Measurements from ENCODE around the gene KCNQ1.

The KCNQ1 gene

DNA sequence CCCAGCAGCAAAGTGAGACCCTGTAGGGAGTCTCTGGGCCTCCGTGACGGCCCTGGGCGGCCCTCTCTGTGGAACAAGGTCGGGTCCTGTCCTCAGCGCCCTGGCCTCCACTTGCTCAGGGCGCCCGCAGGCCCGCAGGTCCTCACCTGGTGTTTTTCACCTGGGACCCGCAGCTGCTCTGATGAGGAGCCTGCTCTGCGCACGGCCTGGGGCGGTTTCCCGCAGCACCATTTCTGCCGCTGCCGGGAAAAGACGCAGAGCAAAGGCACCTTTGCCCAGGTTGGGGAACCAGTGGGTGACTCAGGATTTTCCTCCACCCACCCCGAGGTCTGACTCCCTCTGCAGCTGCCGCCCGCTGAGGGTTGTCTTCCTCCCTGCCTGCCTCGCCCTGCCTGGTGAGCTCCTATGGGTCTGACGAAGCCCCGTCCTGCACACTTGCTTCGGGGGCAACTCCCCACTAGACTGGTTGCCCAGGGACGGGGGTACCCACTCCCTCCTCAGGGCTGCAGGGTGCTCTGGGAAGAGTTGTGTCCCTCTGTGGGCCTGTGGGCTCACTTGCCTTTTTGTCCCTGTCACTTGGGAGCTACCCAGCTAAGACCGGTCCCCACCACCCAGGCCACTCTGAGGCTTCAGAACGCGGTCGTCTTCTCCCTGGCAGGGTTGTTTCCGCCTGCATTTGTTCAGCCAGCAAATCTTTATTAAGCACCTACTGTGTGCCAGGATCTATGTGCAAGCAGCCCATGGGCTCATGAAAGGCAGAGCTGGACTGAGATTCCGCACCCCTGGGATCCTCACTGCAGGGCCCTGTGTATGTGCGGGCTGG, 89.5 kb downstream of the KCNQ1 start:
- DNase-seq (ENCODE audit: low read depth in 2 of 3, low spot score in 1 of 3): no peak

DNA sequence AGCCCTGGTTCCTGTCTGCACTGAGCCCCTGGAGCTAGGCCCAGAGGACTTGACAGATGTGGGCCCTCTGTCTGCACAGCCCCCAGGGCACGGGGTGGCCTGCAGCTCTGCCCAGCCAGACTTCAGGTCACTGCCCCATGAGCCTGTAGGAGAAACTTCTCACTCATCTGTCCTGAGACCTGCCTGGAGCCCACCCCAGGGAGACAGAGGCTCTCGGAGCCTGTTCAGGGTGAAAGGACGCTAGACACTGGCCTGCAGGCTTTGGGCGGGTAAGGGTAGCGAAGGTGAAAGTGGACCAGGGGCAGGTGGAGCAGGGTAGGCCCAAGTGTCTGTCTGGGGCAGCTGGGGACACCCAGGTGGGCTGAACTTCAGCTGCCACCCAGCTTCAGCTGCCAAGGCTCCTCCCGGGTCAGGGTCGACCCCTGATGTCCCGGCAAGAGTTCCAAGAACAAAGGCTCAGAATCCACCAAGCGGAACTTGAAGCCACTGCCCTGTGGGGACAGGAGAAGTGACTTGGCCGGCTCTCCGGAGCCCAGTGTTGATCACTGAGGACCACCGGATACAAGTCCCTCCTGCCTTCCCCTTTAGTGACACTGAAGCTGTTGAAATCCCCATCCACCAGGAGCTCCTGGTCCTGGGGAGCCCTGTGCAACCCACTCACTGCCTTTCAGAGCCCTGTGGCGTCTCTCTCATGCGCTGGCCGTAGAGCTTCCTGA, 90.3 kb downstream of the KCNQ1 start:
- DNase-seq (ENCODE audit: low read depth in 2 of 3, low spot score in 1 of 3): no peak

DNA sequence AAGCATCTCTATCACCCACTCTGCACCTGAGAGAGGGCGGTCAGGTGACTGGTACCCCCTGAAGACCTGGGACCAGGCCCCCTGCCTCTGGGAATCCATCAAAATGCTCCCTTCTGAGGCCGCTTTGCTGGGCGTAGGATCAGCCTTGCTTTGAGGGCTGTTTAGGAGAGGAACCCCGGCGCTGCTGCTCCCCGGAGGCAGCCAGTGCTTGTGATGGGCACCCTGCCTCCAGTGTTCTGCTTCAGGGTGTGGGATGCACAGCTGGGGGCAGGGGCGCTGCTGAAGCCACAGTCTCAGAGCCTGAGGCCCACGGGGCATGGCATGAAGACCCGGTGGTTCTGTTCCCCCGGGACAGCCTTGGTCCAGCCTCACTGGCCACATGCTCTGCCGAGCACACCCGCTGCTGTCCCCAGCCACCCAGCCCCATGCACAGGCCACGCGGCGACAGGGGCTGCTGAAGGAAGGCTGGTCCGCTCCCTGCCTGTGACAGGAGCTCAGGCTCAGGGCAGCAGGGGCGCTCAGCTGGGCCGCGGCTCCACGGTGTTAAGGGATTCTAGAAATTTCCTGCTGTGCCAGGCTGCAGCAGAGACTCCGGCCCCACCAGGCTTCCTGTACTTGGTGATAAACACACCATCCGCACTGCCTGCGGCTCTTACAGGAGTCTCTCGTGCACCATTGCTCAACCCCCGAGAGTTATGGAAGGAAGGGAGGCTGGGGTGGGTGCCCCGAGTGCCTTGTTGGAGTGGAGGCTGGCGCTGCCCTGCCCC, 91.0 kb downstream of the KCNQ1 start:
- no peak for DNase-seq (ENCODE audit: low read depth in 2 of 3, low spot score in 1 of 3)

GRCh38 chr11:2536440-2536989, 91.7 kb downstream of the KCNQ1 start:
- no peak for DNase-seq (ENCODE audit: low read depth in 2 of 3, low spot score in 1 of 3)

- no peak for DNase-seq (ENCODE audit: low read depth in 2 of 3, low spot score in 1 of 3)
These were observed 92.3 kb downstream of the KCNQ1 start for GRCh38 chr11:2537010-2537705.

- no peak for DNase-seq (ENCODE audit: low read depth in 2 of 3, low spot score in 1 of 3)
These were observed 93.3 kb downstream of the KCNQ1 start for GRCh38 chr11:2537896-2538724.

DNA sequence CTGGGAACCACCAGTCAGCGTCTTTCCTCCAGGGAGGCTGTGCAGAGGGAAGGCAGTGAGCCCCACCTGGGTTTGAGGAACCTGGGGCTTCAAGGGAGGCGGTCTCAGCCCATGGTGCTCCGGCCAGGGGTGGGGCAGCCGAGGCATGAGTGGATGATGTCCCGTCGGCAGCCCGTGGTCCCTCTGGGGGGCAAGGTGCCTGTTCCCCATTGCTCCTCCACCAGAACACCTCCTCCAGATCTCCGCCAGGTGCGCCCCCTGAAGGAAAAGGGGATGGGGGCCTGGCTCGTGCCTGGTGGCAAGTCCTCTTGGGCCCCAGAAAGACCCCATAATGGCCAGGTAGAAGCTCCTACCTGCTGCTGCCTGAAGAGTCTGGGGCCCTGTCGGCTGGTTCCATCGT, 94.1 kb downstream of the KCNQ1 start:
- DNase-seq (ENCODE audit: low read depth in 2 of 3, low spot score in 1 of 3): no peak

GRCh38 chr11:2539371-2540222, 94.8 kb downstream of the KCNQ1 start:
- no peak for DNase-seq (ENCODE audit: low read depth in 2 of 3, low spot score in 1 of 3)

DNA sequence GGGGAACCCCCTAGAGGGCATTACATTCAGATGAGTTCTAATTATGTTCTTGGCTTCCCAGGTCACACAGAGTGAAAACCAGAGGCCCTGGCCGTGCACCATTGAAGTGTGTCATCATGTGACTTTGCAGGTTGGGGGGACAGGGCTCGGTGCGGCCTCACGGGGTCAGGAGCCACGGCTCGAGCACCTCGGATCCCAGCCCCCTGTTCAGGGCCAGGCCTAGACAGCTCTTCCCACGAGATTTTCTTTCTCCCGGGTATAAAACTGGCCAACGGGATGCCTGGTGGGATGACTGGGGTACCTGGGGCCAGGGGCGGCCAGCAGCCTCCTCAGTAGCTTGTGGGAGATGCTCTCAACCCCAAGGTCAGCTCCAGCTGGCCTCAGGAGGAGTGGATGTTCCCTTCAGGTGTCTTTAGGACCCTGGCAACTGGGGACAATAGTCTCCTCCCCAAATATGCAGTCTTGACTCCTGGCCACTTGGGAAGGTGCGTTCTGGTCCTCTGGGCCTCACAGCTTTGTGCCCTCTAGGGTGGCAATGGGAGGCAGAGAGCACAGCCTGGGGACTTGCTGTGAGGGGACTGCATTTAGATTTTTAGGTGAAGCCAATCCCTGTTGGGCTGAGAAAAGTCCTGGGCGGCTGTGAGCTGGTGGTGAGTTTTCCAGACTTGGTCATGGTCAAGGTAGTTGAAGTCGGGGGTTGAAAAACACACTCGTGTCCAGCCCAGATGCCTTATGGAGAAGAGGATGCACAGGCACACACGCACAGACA, 95.6 kb downstream of the KCNQ1 start:
- DNase-seq (ENCODE audit: low read depth in 2 of 3, low spot score in 1 of 3): no peak

DNA sequence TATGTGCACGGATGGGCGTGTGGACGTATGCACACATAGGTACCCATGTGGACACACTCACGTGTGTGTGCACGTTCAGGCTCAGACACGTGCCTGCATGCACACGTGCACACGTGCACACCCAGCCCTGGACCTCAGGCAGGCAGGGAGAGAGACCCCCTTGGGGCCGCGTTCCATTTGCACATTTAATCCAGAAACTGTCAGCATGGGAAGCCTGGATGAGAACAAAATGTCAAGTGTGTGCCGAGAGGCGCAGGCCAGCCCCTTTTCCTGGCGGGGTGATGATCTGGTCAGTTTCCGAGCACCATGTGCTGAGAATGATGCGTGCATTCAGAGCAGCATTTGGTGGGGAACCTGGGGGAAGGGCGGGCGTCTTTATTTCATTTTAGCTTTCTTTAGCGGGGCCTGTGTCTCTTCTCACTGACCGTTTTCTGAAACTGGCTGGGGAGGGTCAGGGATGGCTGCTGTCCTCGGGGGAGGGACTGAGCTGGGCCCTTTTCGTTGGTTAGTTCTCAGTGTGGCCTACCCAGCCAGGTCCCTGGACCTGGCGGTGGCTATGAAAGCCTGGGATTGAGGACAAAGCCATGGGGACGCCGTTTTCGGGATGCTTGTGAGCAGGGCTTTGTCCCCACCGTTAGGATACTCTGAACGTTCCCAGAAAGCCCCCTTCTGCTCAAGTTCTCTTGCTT, 96.3 kb downstream of the KCNQ1 start:
- DNase-seq (ENCODE audit: low read depth in 2 of 3, low spot score in 1 of 3): no peak

DNA sequence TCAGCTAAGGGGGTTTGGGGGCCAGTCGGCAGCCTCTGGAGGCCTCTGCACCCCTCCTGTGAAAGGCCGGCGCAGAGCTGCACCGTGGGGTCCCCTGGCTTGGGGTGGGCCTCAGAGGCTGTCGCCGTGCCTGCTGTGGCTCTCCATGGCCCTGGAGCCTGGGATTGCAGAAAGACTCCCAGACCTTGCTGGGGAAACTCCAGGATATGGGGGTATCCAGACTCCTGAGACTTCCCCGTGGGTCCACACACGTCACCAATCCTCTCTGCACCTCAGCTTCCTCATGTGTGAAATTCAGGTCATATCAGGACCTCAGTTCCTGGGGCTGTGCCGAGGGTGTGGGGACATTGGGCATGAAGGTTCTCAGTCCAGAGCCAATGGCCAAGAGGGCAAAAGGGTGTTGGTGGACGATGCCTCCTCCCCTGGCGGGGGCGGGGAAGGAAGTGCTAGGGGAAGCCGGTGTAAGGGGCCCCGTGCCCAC, 97.1 kb downstream of the KCNQ1 start:
- no peak for DNase-seq (ENCODE audit: low read depth in 2 of 3, low spot score in 1 of 3)

DNA sequence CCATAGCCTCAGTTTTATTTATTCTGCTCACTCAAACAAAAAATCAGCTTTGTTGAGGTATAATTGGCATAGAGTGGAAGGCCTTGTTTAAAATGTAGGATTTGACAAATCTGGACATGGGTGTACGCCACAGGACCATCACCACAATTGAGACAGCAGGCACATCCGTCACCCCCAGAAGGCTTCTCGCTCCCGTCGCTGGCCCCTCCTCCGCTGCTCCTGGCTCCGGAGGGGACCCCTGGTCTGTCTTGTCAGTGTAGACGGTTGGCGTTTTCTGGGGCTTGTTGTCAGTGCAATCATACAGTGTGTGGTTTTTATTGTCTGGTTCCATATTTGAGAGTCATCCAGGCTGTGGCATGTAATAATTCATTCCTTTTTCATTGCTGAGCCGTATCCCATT, 97.6 kb downstream of the KCNQ1 start:
- no peak for DNase-seq (ENCODE audit: low read depth in 2 of 3, low spot score in 1 of 3)

- DNase-seq (ENCODE audit: low read depth in 2 of 3, low spot score in 1 of 3): no peak
These were observed 103.0 kb downstream of the KCNQ1 start for GRCh38 chr11:2547806-2548205.

GRCh38 chr11:2548596-2548995, 103.8 kb downstream of the KCNQ1 start:
- no peak for DNase-seq (ENCODE audit: low read depth in 2 of 3, low spot score in 1 of 3)

- no peak for DNase-seq (ENCODE audit: low read depth in 2 of 3, low spot score in 1 of 3)
These were observed 104.3 kb downstream of the KCNQ1 start for GRCh38 chr11:2549080-2549479.

- DNase-seq (ENCODE audit: low read depth in 2 of 3, low spot score in 1 of 3): no peak
These were observed 104.7 kb downstream of the KCNQ1 start for GRCh38 chr11:2549491-2549875.

DNA sequence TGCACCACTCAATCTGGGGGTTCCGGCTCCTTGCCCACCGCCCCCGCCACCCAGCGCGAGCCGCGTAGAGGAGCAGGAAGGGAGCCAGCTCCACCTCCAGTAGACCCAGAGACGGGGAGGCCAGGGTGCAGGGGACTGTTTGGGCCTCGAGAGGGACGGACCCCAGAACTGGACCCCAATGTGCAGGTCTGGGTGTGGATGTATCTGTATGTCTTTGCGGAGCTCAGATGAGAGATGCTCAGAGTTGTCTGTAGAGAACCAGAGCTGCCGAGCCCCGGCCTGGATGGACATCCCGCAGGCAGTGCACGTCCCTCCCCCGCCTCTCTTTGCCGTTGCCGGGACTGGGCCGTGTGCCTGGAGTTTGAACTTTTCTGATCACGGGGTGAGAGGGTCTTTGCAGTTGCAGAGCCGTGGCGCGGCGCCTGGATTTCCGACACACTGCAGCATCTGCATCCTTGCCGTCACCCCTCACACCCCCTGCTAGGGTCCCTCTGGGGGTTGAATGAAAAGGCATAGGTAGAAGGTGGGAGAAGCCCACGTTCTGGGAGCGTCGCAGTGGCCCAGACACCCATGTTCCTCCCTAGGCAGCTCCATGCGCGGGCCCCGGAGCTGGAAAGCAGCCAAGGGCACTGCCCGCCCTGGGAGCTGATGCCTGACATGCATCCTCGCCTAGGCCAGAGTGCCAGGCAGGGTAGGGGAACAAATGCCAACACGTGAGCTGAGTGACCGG, 105.2 kb downstream of the KCNQ1 start:
- DNase-seq (ENCODE audit: low read depth in 2 of 3, low spot score in 1 of 3): no peak
